Loucy (cell line): ENCODE measurements around the gene GRIN2A.

ENCODE experiments used
- H2AFZ ChIP-seq: fragments of 200-600 bp; sonication (generic); 2 replicates; pipeline ENCODE4 v1.6.0; 2016; ENCODE audit warnings: antibody characterized with exemption, mild to moderate bottlenecking, low read length, moderate library complexity
- H3F3A ChIP-seq: fragments of 200-600 bp; 2 replicates; pipeline ENCODE4 v1.6.0; 2016; ENCODE audit warnings: antibody characterized with exemption, low read depth, mild to moderate bottlenecking
- H3K27me3 ChIP-seq: fragments of 200-600 bp; sonication (generic); 2 replicates; pipeline ENCODE4 v1.6.1; 2014; ENCODE audit warnings: low read length, mild to moderate bottlenecking; ENCODE audit not compliant: insufficient read depth, poor library complexity, severe bottlenecking
- H3K36me3 ChIP-seq: fragments of 200-600 bp; sonication (generic); 2 replicates; pipeline ENCODE4 v1.6.1; 2016; ENCODE audit warnings: low read length; ENCODE audit not compliant: insufficient read depth
- H3K4me1 ChIP-seq: fragments of 200-600 bp; sonication (generic); 2 replicates; pipeline ENCODE4 v1.5.1; 2014; ENCODE audit warnings: low read length, mild to moderate bottlenecking; ENCODE audit not compliant: insufficient read depth, poor library complexity, severe bottlenecking
- H3K4me2 ChIP-seq: fragments of 200-600 bp; sonication (generic); 2 replicates; pipeline ENCODE4 v1.6.0; 2014; ENCODE audit warnings: antibody characterized with exemption, low read length, low read depth, mild to moderate bottlenecking; ENCODE audit not compliant: poor library complexity, severe bottlenecking
- H3K4me3 ChIP-seq: fragments of 200-600 bp; sonication (generic); 2 replicates; pipeline ENCODE4 v1.5.1; 2014; ENCODE audit warnings: low read length, mild to moderate bottlenecking, mixed read lengths; ENCODE audit not compliant: poor library complexity, severe bottlenecking
- H3K79me2 ChIP-seq: fragments of 200-600 bp; sonication (generic); 2 replicates; pipeline ENCODE4 v1.6.1; 2014; ENCODE audit warnings: low read length; ENCODE audit not compliant: insufficient read depth
- H3K9ac ChIP-seq: fragments of 200-600 bp; sonication (generic); 2 replicates; pipeline ENCODE4 v1.6.0; 2014; ENCODE audit warnings: mild to moderate bottlenecking, low read depth, low read length, moderate library complexity; ENCODE audit not compliant: poor library complexity, severe bottlenecking
- H3K9me2 ChIP-seq: fragments of 200-600 bp; sonication (generic); replicated peaks from 2 replicates; pipeline ENCODE4 v1.6.1; 2016; ENCODE audit warnings: low read depth, low read length, mixed read lengths
- H3K9me3 ChIP-seq: fragments of 200-600 bp; sonication (generic); 2 replicates; pipeline ENCODE4 v1.6.1; 2014; ENCODE audit warnings: mild to moderate bottlenecking, antibody characterized with exemption, low read length, low read depth; ENCODE audit not compliant: insufficient read depth
- H4K20me1 ChIP-seq: fragments of 200-600 bp; sonication (generic); 2 replicates; pipeline ENCODE4 v1.6.0; 2014; ENCODE audit warnings: antibody characterized with exemption, low read length, mild to moderate bottlenecking; ENCODE audit not compliant: insufficient read depth, poor library complexity, severe bottlenecking
- CTCF ChIP-seq: fragments of 200-600 bp; sonication (generic); conservative IDR thresholded peaks from 2 replicates; pipeline ENCODE4 v1.5.1; 2014; ENCODE audit warnings: mild to moderate bottlenecking, antibody characterized with exemption, low read length
- EZH2phosphoT487 ChIP-seq: fragments of 200-600 bp; IDR thresholded peaks from 2 replicates; pipeline ENCODE4 v1.6.1; 2018; ENCODE audit warnings: antibody characterized with exemption, mild to moderate bottlenecking, moderate library complexity, borderline replicate concordance

GRIN2A gene

GRCh38 chr16:9943121-9943520, 239.1 kb downstream of the GRIN2A start:
- Histone ChIP-seq H3F3A (no peaks in the 10 kb centered on the region), H3K9me3 (no peaks in the 10 kb centered on the region), H3K27me3 (no peaks in the 10 kb centered on the region), H2AFZ (no peak overlapping the region), H3K36me3 (no peaks in the 10 kb centered on the region), H4K20me1 (no peaks in the 10 kb centered on the region), H3K79me2 (no peaks in the 10 kb centered on the region), H3K4me2 (no peak overlapping the region), H3K4me1 (no peaks in the 10 kb centered on the region), H3K9me2 (no peaks in the 10 kb centered on the region), H3K4me3 (no peak overlapping the region), H3K9ac (no peak overlapping the region)
- no peak for TF ChIP-seq EZH2phosphoT487

GRCh38 chr16:9941245-9941644, 241.0 kb downstream of the GRIN2A start:
- Histone ChIP-seq H3K9me2 (no peaks in the 10 kb centered on the region), H3F3A (no peaks in the 10 kb centered on the region), H3K36me3 (no peaks in the 10 kb centered on the region), H3K9me3 (no peaks in the 10 kb centered on the region), H3K4me2 (no peak overlapping the region), H3K27me3 (no peaks in the 10 kb centered on the region), H3K79me2 (no peaks in the 10 kb centered on the region), H3K4me3 (no peak overlapping the region), H4K20me1 (no peaks in the 10 kb centered on the region), H2AFZ (no peak overlapping the region), H3K9ac (no peak overlapping the region), H3K4me1 (no peaks in the 10 kb centered on the region)
- no peak for TF ChIP-seq CTCF
- no peak for TF ChIP-seq EZH2phosphoT487

- Histone ChIP-seq H3K9me3 (no peaks in the 10 kb centered on the region), H4K20me1 (no peaks in the 10 kb centered on the region), H3K4me2 (no peak overlapping the region), H3K9me2 (no peaks in the 10 kb centered on the region), H3K4me1 (no peaks in the 10 kb centered on the region), H3K79me2 (no peaks in the 10 kb centered on the region), H3K36me3 (no peaks in the 10 kb centered on the region), H2AFZ (no peak overlapping the region), H3K9ac (no peak overlapping the region), H3K27me3 (no peaks in the 10 kb centered on the region), H3K4me3 (no peak overlapping the region), H3F3A (no peaks in the 10 kb centered on the region)
- TF ChIP-seq EZH2phosphoT487 (no peak), CTCF (no peak)
These were observed 247.3 kb downstream of the GRIN2A start for GRCh38 chr16:9934723-9935508.
